GM12801 (cell line): ENCODE measurements around the gene FLT4.

Source experiments
- CTCF ChIP-seq: IDR thresholded peaks from one replicate; pipeline ENCODE4 v1.5.1; 2011; ENCODE audit warnings: control low read depth; ENCODE audit not compliant: insufficient read length; ENCODE audit errors: extremely low read depth

The FLT4 gene

DNA sequence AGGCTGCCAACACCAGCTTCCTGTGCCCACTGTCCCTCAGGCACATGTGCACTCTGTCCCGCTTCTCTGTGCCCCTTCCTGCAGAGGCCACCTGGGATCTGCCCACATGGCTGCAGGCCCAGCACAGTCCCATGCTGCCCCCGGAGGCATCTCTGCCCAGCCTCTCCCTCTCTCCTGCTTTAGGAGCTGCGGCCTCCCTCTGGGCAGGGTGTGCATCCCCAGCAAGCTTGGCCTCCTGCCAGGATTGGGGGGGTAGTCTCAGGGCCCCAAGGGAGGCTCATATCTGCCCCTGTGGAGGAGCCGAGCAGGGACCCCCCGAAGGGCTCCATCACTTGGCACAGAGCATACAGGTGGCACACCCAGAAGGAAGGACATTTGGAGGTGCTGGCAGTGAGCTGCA is 24.8 kb downstream of the FLT4 start:
- no peak for TF ChIP-seq CTCF

GRCh38 chr5:180623844-180624243 is 25.6 kb downstream of the FLT4 start:
- TF ChIP-seq CTCF = no peak

DNA sequence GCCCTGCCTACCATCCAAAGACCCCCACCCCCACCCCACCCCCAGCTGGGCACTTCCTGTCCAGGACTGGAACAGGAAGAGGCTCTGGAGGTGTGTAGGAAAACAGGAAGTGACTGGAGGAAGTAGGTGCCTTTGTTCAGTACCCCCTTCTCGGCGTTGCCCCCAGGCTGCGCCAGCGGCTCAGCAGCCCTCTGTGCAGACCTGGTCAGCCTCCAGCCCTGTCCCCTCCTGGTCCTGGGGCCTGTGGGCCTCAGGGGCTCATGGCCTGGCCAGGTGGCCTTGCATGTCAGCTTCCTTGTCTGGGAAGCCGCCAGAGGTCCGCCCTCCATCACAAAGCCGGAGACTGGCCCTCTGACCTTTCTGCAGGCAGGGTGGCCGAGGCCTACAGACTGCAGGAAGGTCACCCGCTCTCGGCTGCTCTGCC is 26.0 kb downstream of the FLT4 start:
- no peak for TF ChIP-seq CTCF

DNA sequence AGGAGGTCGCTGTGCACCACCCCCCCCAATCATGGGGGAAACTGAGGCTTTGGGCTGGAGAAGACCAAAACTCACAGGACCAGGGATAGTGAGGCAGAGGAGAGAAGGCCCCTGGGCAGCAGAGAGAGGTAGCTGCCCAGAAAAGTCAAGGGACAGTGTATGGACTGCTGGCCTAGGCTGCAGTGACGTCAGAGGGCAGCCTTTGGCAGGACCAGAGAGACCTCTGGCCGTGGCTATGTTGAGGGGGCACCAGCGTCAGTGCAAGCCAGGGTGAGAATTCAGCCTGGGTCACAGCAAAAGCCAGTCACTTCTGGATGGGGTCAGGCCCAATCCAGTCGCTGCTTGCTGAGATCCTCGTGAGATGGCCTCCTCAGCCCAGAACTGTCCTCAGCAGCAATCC is 26.5 kb downstream of the FLT4 start:
- no peak for TF ChIP-seq CTCF

GRCh38 chr5:180621311-180621710 is 28.1 kb downstream of the FLT4 start:
- no peak for TF ChIP-seq CTCF

- no peak for TF ChIP-seq CTCF
Measured at GRCh38 chr5:180620014-180620413, 29.4 kb downstream of the FLT4 start.

DNA sequence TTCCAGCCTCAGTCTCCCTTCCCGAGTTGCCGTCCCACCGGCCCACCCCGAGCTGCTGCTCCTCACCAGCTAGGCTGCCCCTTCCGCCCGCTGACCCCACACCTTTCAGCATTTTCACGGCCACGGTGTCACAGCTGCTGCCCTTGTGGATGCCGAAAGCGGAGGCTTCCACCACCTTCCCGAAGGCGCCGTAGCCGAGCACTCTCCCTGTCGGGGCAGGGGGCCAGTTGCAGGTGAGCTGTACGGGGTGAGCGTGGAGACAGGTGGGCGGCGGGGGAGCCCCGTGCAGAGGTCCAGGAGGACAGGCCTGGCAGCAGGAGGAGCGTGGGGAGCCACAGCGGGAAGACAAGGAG is 29.9 kb downstream of the FLT4 start:
- no peak for TF ChIP-seq CTCF
